Adrenal gland (tissue), 12 donors: Measurements from ENCODE around the gene RHOU. TPM values are rescaled to one million over a fixed set of nuclear protein-coding genes. Genes with fewer than 3 reads are reported as not detected.

Experiments used
- DNase-seq, 7 donors: peaks; one replicate each; pipeline ENCODE4 v3.0.0-alpha.2; 2019 to 2020
- H3K27ac ChIP-seq, 5 donors: fragments of 200-600 bp; sonication (generic) in 4 of 5; 1 replicate in 3 of 5; 2 replicates in 2 of 5; pipeline versions ENCODE4 v1.5.1 to v1.8.0; 2016 to 2020; ENCODE audit warnings: mild to moderate bottlenecking in 1 of 5
- H3K27me3 ChIP-seq: fragments of 200-600 bp; 2 replicates; pipeline ENCODE4 v1.8.0; 2021
- H3K36me3 ChIP-seq, 2 donors: fragments of 200-600 bp; replicated peaks in 1 of 2; 1 replicate in 1 of 2; 2 replicates in 1 of 2; pipeline versions ENCODE4 v1.5.1 to v1.8.0; 2018 to 2022
- H3K4me1 ChIP-seq, 2 donors: fragments of 200-600 bp; replicated peaks in 1 of 2; 1 replicate in 1 of 2; 2 replicates in 1 of 2; pipeline versions ENCODE4 v1.5.1 to v1.8.0; 2018 to 2021
- H3K4me3 ChIP-seq, 4 donors: fragments of 200-600 bp; sonication (generic) in 3 of 4; one replicate each; pipeline ENCODE4 v1.5.1; 2016 to 2018
- H3K9me3 ChIP-seq, 3 donors: fragments of 200-600 bp; sonication (generic) in 1 of 3; replicated peaks in 1 of 3; 1 replicate in 2 of 3; 2 replicates in 1 of 3; pipeline versions ENCODE4 v1.5.1 to v1.8.0; 2016 to 2021
- CTCF ChIP-seq, 6 experiments: fragments of 450-650 bp in 4 of 6; fragments of 200-600 bp in 2 of 6; sonication (generic) in 1 of 6; IDR thresholded peaks; 1 replicate in 5 of 6; 2 replicates in 1 of 6; pipeline versions ENCODE4 v1.5.1 to v1.8.0; 2016 to 2021; ENCODE audit warnings: antibody characterized with exemption in 6 of 6, mild to moderate bottlenecking in 2 of 6, moderate library complexity in 1 of 6
- POLR2A ChIP-seq, 2 donors: fragments of 450-650 bp; IDR thresholded peaks; one replicate each; pipeline ENCODE4 v1.6.1; 2017; ENCODE audit warnings: antibody characterized with exemption in 2 of 2, mild to moderate bottlenecking in 2 of 2, moderate library complexity in 1 of 2
- WGBS, 4 donors: extraction: QIAGEN DNeasy Blood & Tissue Kit in 2 of 4; methylation state at CpG; one replicate each; pipeline versions ENCODE4 v1.1.5 to v1.1.7; 2013 to 2017; 5-methylcytosine and 5-hydroxymethylcytosine counted together
- intact Hi-C, 2 donors: fragments of 100-400 bp; cut with DNase I; formaldehyde crosslinking; loops; one replicate each; pipeline versions ENCODE4 v1.14.1 to v1.15.0; 2022 to 2023
- polyA plus RNA-seq, 3 donors: library from polyadenylated mRNA; stranded (reverse); fragments of 200-250 nt in 2 of 3; fragments of 350-450 nt in 1 of 3; fragmentation: Illumina TruSeq in 1 of 3; extraction: RNeasy Lipid Tissue Mini Kit (QIAGEN cat#74804) in 1 of 3; gene quantifications; one replicate each; pipeline ENCODE4 v1.2.3, GENCODE V29; 2013 to 2014
- total RNA-seq, 9 donors: library from RNA; depleted of rRNA in 4 of 9; stranded (reverse); fragments of >200 nt in 4 of 9; fragments of 120-200 nt in 1 of 9; fragmentation: NEBNext Ultra II Directional in 1 of 9; extraction: Animal tissue kit (Norgen Biotek cat#: 25700) in 1 of 9; gene quantifications; one replicate each; pipeline versions ENCODE4 v1.1.0 to v1.2.4, GENCODE V29; 2013 to 2023
- donor health status: healthy with polysubstance abuse.
- donor health status: Bipolar disorder and iron deficiency.
- donor health status: DM: yes; HTN: yes; CAD: no.
- donor health status: DM: no; HTN: no; CAD: no.
- donor health status: DM: no; HTN: no; CAD: no.
- donor health status: DM: yes; HTN: yes; CAD: no.

The RHOU gene
- total and polyA plus RNA-seq, 12 donors: 6.1 to 35.1 (median 13.7) TPM

- H3K9me3 ChIP-seq: no peaks in the 10 kb centered on the region
- no peak overlapping the region for H3K27ac ChIP-seq
- no peak for TF ChIP-seq POLR2A (IDR thresholded peaks at IDR 0.05)
- no peak for TF ChIP-seq CTCF (IDR thresholded peaks at IDR 0.05)
- H3K4me3 ChIP-seq: no peak overlapping the region
- H3K27me3 ChIP-seq: no peaks in the 10 kb centered on the region
- no peaks in the 10 kb centered on the region for H3K4me1 ChIP-seq
- intact Hi-C loops: no loop called here
- no peaks in the 10 kb centered on the region for H3K36me3 ChIP-seq
- DNase-seq: peak in 1 of 7 donors; percentile 25
Observed at GRCh38 chr1:228778961-228779360, 43.7 kb downstream of the RHOU start.

GRCh38 chr1:228781161-228781808 lies 46.0 kb downstream of the RHOU start:
- no peaks in the 10 kb centered on the region for H3K4me1 ChIP-seq
- no peak overlapping the region for H3K27ac ChIP-seq
- no peak for TF ChIP-seq CTCF (IDR thresholded peaks at IDR 0.05)
- no peak for TF ChIP-seq POLR2A (IDR thresholded peaks at IDR 0.05)
- intact Hi-C loops: no loop called here
- no peaks in the 10 kb centered on the region for H3K36me3 ChIP-seq
- 62 to 71% (median 66%) methylated on average over 8 of the region's 8 CpGs for WGBS, 4 donors
- H3K4me3 ChIP-seq: no peak overlapping the region
- DNase-seq: no peak
- H3K27me3 ChIP-seq: no peaks in the 10 kb centered on the region
- no peaks in the 10 kb centered on the region for H3K9me3 ChIP-seq

GRCh38 chr1:228781809-228782661 lies 46.8 kb downstream of the RHOU start:
- WGBS, 4 donors: 65 to 71% (median 68%) methylated on average over 10 of the region's 10 CpGs
- TF ChIP-seq CTCF (IDR thresholded peaks at IDR 0.05): no peak
- no peak for TF ChIP-seq POLR2A (IDR thresholded peaks at IDR 0.05)
- H3K4me3 ChIP-seq: no peak overlapping the region
- no peaks in the 10 kb centered on the region for H3K36me3 ChIP-seq
- H3K4me1 ChIP-seq: no peaks in the 10 kb centered on the region
- H3K9me3 ChIP-seq: no peaks in the 10 kb centered on the region
- intact Hi-C loops: no loop called here
- no peak overlapping the region for H3K27ac ChIP-seq
- no peaks in the 10 kb centered on the region for H3K27me3 ChIP-seq
- no peak for DNase-seq

- Histone ChIP-seq H3K27me3 (no peaks in the 10 kb centered on the region), H3K9me3 (no peaks in the 10 kb centered on the region), H3K36me3 (no peaks in the 10 kb centered on the region), H3K4me1 (no peaks in the 10 kb centered on the region), H3K4me3 (no peak overlapping the region), H3K27ac (no peak overlapping the region)
- intact Hi-C loops: no loop called here
- WGBS, 4 donors: 89 to 95% (median 92%) methylated on average over 5 of the region's 5 CpGs
- TF ChIP-seq CTCF (IDR thresholded peaks at IDR 0.05) (no peak), POLR2A (IDR thresholded peaks at IDR 0.05) (no peak)
- DNase-seq: no peak
Observed at GRCh38 chr1:228782662-228783417, 47.6 kb downstream of the RHOU start.
